H9 (cell line): ENCODE results near the gene KCTD16. TPM values are rescaled to one million over a fixed set of nuclear protein-coding genes. Genes with fewer than 3 reads are reported as not detected.

ENCODE experiments used
- DNase-seq: peaks from one replicate; pipeline ENCODE4 v3.0.0-alpha.2; 2017
- H2AFZ ChIP-seq: one replicate; pipeline ENCODE4 v1.6.1; 2013; ENCODE audit warnings: mild to moderate bottlenecking, low read length, control low read depth, moderate library complexity
- H2AK5ac ChIP-seq: 2 replicates; pipeline ENCODE4 v1.6.1; 2013; ENCODE audit warnings: low read length, control low read depth, mixed read lengths; ENCODE audit not compliant: insufficient read length
- H2BK120ac ChIP-seq: one replicate; pipeline ENCODE4 v1.6.1; 2013; ENCODE audit warnings: low read depth, mild to moderate bottlenecking, low read length, control low read depth, inconsistent platforms; ENCODE audit not compliant: poor library complexity, severe bottlenecking
- H2BK12ac ChIP-seq: 2 replicates; pipeline ENCODE4 v1.6.1; 2013; ENCODE audit warnings: low read length, control low read depth, mixed read lengths, low read depth; ENCODE audit not compliant: insufficient read length
- H2BK15ac ChIP-seq: 2 replicates; pipeline ENCODE4 v1.6.1; 2013; ENCODE audit warnings: low read depth, low read length, control low read depth
- H2BK20ac ChIP-seq: one replicate; pipeline ENCODE4 v1.6.1; 2013; ENCODE audit warnings: low read depth, mild to moderate bottlenecking, low read length, control low read depth, inconsistent platforms; ENCODE audit not compliant: poor library complexity, severe bottlenecking
- H2BK5ac ChIP-seq: 2 replicates; pipeline ENCODE4 v1.6.1; 2013; ENCODE audit warnings: low read length, control low read depth, mixed read lengths; ENCODE audit not compliant: insufficient read length
- H3K14ac ChIP-seq: 2 replicates; pipeline ENCODE4 v1.6.1; 2013; ENCODE audit warnings: low read length, control low read depth; ENCODE audit not compliant: insufficient read depth
- H3K18ac ChIP-seq: 2 replicates; pipeline ENCODE4 v1.6.1; 2013; ENCODE audit warnings: low read depth, mild to moderate bottlenecking, mixed read lengths, low read length, control low read depth; ENCODE audit not compliant: insufficient read length
- H3K23ac ChIP-seq: 2 replicates; pipeline ENCODE4 v1.6.1; 2013; ENCODE audit warnings: low read length, control low read depth, mixed read lengths, low read depth; ENCODE audit not compliant: insufficient read length
- H3K23me2 ChIP-seq: 2 replicates; pipeline ENCODE4 v1.6.1; 2013; ENCODE audit warnings: low read depth, mild to moderate bottlenecking, mixed read lengths, low read length, control low read depth; ENCODE audit not compliant: insufficient read length, poor library complexity, severe bottlenecking
- H3K27ac ChIP-seq: 2 replicates; pipeline ENCODE4 v1.5.1; 2013; ENCODE audit warnings: low read length, control low read depth, mixed read lengths, low read depth; ENCODE audit not compliant: insufficient read length
- H3K27me3 ChIP-seq: 2 replicates; pipeline ENCODE4 v1.6.1; 2013; ENCODE audit warnings: low read length, control low read depth, inconsistent platforms; ENCODE audit not compliant: insufficient read depth
- H3K4ac ChIP-seq: 2 replicates; pipeline ENCODE4 v1.6.1; 2013; ENCODE audit warnings: low read depth, mild to moderate bottlenecking, control low read depth, inconsistent platforms, low read length, moderate library complexity
- H3K4me1 ChIP-seq: 2 replicates; pipeline ENCODE4 v1.6.1; 2013; ENCODE audit warnings: low read length, control low read depth, inconsistent platforms; ENCODE audit not compliant: insufficient read depth
- H3K4me2 ChIP-seq: 2 replicates; pipeline ENCODE4 v1.6.1; 2013; ENCODE audit warnings: low read length, control low read depth, mixed read lengths; ENCODE audit not compliant: insufficient read length, insufficient read depth
- H3K56ac ChIP-seq: 2 replicates; pipeline ENCODE4 v1.6.1; 2013; ENCODE audit warnings: low read depth, mild to moderate bottlenecking, mixed read lengths, low read length, control low read depth; ENCODE audit not compliant: insufficient read length
- H3K79me1 ChIP-seq: 2 replicates; pipeline ENCODE4 v1.6.1; 2013; ENCODE audit warnings: low read depth, mild to moderate bottlenecking, moderate library complexity, low read length, control low read depth, inconsistent platforms; ENCODE audit not compliant: insufficient read depth, poor library complexity, severe bottlenecking
- H3K79me2 ChIP-seq: 2 replicates; pipeline ENCODE4 v1.6.1; 2013; ENCODE audit warnings: low read length, control low read depth, inconsistent platforms; ENCODE audit not compliant: insufficient read depth
- H3K9ac ChIP-seq: 2 replicates; pipeline ENCODE4 v1.6.1; 2013; ENCODE audit warnings: low read length, control low read depth, mixed read lengths; ENCODE audit not compliant: insufficient read length; ENCODE audit errors: extremely low read depth
- H3K9me3 ChIP-seq: one replicate; pipeline ENCODE4 v1.6.1; 2013; ENCODE audit warnings: low read depth, low read length, inconsistent platforms; ENCODE audit not compliant: control insufficient read depth
- H3T11ph ChIP-seq: one replicate; pipeline ENCODE4 v1.6.1; 2013; ENCODE audit warnings: mild to moderate bottlenecking, low read length, control low read depth, inconsistent platforms
- H4K20me1 ChIP-seq: one replicate; pipeline ENCODE4 v1.6.1; 2013; ENCODE audit not compliant: control insufficient read depth, insufficient read length, insufficient read depth
- H4K5ac ChIP-seq: 2 replicates; pipeline ENCODE4 v1.6.1; 2013; ENCODE audit warnings: low read depth, mild to moderate bottlenecking, mixed read lengths, low read length, control low read depth; ENCODE audit not compliant: insufficient read length
- H4K8ac ChIP-seq: replicated peaks from 2 replicates; pipeline ENCODE4 v1.6.1; 2013; ENCODE audit warnings: low read length, control low read depth, mixed read lengths, low read depth; ENCODE audit not compliant: insufficient read length
- H4K91ac ChIP-seq: 2 replicates; pipeline ENCODE4 v1.6.1; 2013; ENCODE audit warnings: low read depth, mild to moderate bottlenecking, moderate library complexity, mixed read lengths, low read length, control low read depth; ENCODE audit not compliant: insufficient read length
- H3K27ac Mint-ChIP-seq, 3 experiments: 2 replicates in 2 of 3; 3 replicates in 1 of 3; pipeline ENCODE4 v1.8.0; 2020 to 2021; ENCODE audit warnings: mixed read lengths in 3 of 3, mild to moderate bottlenecking in 1 of 3, moderate library complexity in 1 of 3
- H3K27me3 Mint-ChIP-seq: 2 replicates; pipeline ENCODE4 v1.8.0; 2021; ENCODE audit warnings: low read depth, mild to moderate bottlenecking, moderate library complexity, mixed read lengths
- H3K36me3 Mint-ChIP-seq, 3 experiments: 2 replicates in 2 of 3; 3 replicates in 1 of 3; pipeline ENCODE4 v1.8.0; 2020 to 2021; ENCODE audit warnings: low read depth in 3 of 3, mixed read lengths in 3 of 3; ENCODE audit not compliant: insufficient read depth in 1 of 3
- H3K4me1 Mint-ChIP-seq, 2 experiments: 2 replicates each; pipeline ENCODE4 v1.8.0; 2020; ENCODE audit warnings: mixed read lengths in 2 of 2
- H3K4me3 Mint-ChIP-seq, 2 experiments: 2 replicates in 1 of 2; 3 replicates in 1 of 2; pipeline ENCODE4 v1.8.0; 2020 to 2021; ENCODE audit warnings: mild to moderate bottlenecking in 2 of 2, mixed read lengths in 2 of 2, moderate library complexity in 1 of 2
- H3K9me3 Mint-ChIP-seq, 2 experiments: 2 replicates in 1 of 2; 3 replicates in 1 of 2; pipeline ENCODE4 v1.8.0; 2020; ENCODE audit warnings: mild to moderate bottlenecking in 2 of 2, mixed read lengths in 2 of 2, moderate library complexity in 1 of 2
- CTCF ChIP-seq: fragments of 200-600 bp; sonication (generic); conservative IDR thresholded peaks from 3 replicates; pipeline ENCODE4 v1.8.0; 2021; ENCODE audit warnings: antibody characterized with exemption, mild to moderate bottlenecking
- WGBS: extraction: QIAGEN DNeasy Blood & Tissue Kit; methylation state at CpG from one replicate; pipeline ENCODE4 v1.1.7; 2013; ENCODE audit warnings: missing lambda C conversion rate, low lambda C conversion rate, mixed read lengths; ENCODE audit not compliant: insufficient read length; ENCODE audit errors: extremely low coverage; 5-methylcytosine and 5-hydroxymethylcytosine counted together
- total RNA-seq: library from RNA; stranded (reverse); gene quantifications from 2 replicates; pipeline ENCODE4 v1.2.1, GENCODE V29; 2021

The KCTD16 gene
- total RNA-seq, 1 experiment from 2014 or later = 0.09 TPM

GRCh38 chr5:144173766-144174165 lies 3.1 kb downstream of the KCTD16 start:
- H4K91ac ChIP-seq = no peak overlapping the region
- H2BK20ac ChIP-seq = no peak overlapping the region
- no peak overlapping the region for H3K4me3 Mint-ChIP-seq
- H2AK5ac ChIP-seq = no peak overlapping the region
- no peaks in the 10 kb centered on the region for H3K4me1 ChIP-seq
- H2AFZ ChIP-seq = no peak overlapping the region
- no peaks in the 10 kb centered on the region for H3K9me3 Mint-ChIP-seq
- H3K36me3 Mint-ChIP-seq = peaks cover 0 to 5% (median 3%) of the 10 kb centered on the region in 3 experiments; a peak in 5 of 7 replicates
- H3K18ac ChIP-seq = no peak overlapping the region
- peaks cover 10% of the 10 kb centered on the region for H3K27me3 Mint-ChIP-seq
- H2BK120ac ChIP-seq = no peak overlapping the region
- no peak for TF ChIP-seq CTCF
- H4K5ac ChIP-seq = no peak overlapping the region
- no peak for DNase-seq
- peaks cover 16 to 18% of the 10 kb centered on the region in 2 experiments for H3K4me1 Mint-ChIP-seq
- H4K8ac ChIP-seq = no peak overlapping the region
- H3K27me3 ChIP-seq = no peaks in the 10 kb centered on the region
- H3K79me2 ChIP-seq = no peaks in the 10 kb centered on the region; the same call in 1 of the 2 replicates
- no peak overlapping the region for H3K4me2 ChIP-seq
- no peak overlapping the region for H3K14ac ChIP-seq
- peaks cover 4% of the 10 kb centered on the region for H3K79me1 ChIP-seq
- no peak overlapping the region for H3K56ac ChIP-seq
- H2BK12ac ChIP-seq = no peak overlapping the region
- H3T11ph ChIP-seq = no peak overlapping the region
- no peak overlapping the region for H3K27ac Mint-ChIP-seq
- H2BK15ac ChIP-seq = no peak overlapping the region
- H3K23ac ChIP-seq = no peak overlapping the region
- H3K4ac ChIP-seq = no peak overlapping the region
- no CpG with 5 or more reads among the region's 3 CpGs for WGBS
- no peak overlapping the region for H2BK5ac ChIP-seq
- no peak overlapping the region for H3K27ac ChIP-seq
- peaks cover 4% of the 10 kb centered on the region for H3K23me2 ChIP-seq
- H3K9me3 ChIP-seq = no peaks in the 10 kb centered on the region
- H3K9ac ChIP-seq = no peak overlapping the region
- no peaks in the 10 kb centered on the region for H4K20me1 ChIP-seq
